Smooth muscle cell (in vitro differentiated cells): ENCODE measurements around the gene ZNF613. TPM values are rescaled to one million over a fixed set of nuclear protein-coding genes. Genes with fewer than 3 reads are reported as not detected.

Experiments used
- DNase-seq: peaks from one replicate; lab custom pipeline; 2025; ENCODE audit not compliant: unreplicated experiment; lab: John Stamatoyannopoulos, UW
- H2AFZ ChIP-seq: fragments of 200-600 bp; sonication (generic); 2 replicates; pipeline ENCODE4 v1.6.0; 2016; ENCODE audit warnings: antibody characterized with exemption, low read depth, mild to moderate bottlenecking
- H3F3A ChIP-seq: fragments of 200-600 bp; sonication (generic); 2 replicates; pipeline ENCODE4 v1.6.0; 2017; ENCODE audit warnings: antibody characterized with exemption, low read depth
- H3K27ac ChIP-seq: fragments of 200-600 bp; sonication (generic); 2 replicates; pipeline ENCODE4 v1.5.1; 2016; ENCODE audit warnings: low read depth, mild to moderate bottlenecking
- H3K27me3 ChIP-seq: fragments of 200-600 bp; sonication (generic); 2 replicates; pipeline ENCODE4 v1.6.1; 2016; ENCODE audit warnings: low read depth, mild to moderate bottlenecking
- H3K36me3 ChIP-seq: fragments of 200-600 bp; sonication (generic); 2 replicates; pipeline ENCODE4 v1.5.1; 2016; ENCODE audit warnings: low read depth
- H3K4me1 ChIP-seq: fragments of 200-600 bp; sonication (generic); 2 replicates; pipeline ENCODE4 v1.5.1; 2016; ENCODE audit warnings: low read depth
- H3K4me2 ChIP-seq: fragments of 200-600 bp; sonication (generic); 2 replicates; pipeline ENCODE4 v1.6.0; 2016; ENCODE audit warnings: mild to moderate bottlenecking
- H3K4me3 ChIP-seq: fragments of 200-600 bp; sonication (generic); 2 replicates; pipeline ENCODE4 v1.5.1; 2016; ENCODE audit warnings: mild to moderate bottlenecking
- H3K79me2 ChIP-seq: fragments of 200-600 bp; sonication (generic); 2 replicates; pipeline ENCODE4 v1.6.0; 2016; ENCODE audit warnings: low read depth, mild to moderate bottlenecking
- H3K9ac ChIP-seq: fragments of 200-600 bp; sonication (generic); 2 replicates; pipeline ENCODE4 v1.6.0; 2016; ENCODE audit warnings: low read depth
- H3K9me3 ChIP-seq: fragments of 200-600 bp; sonication (generic); replicated peaks from 2 replicates; pipeline ENCODE4 v1.5.1; 2016; ENCODE audit warnings: low read depth
- H4K20me1 ChIP-seq: fragments of 200-600 bp; sonication (generic); 2 replicates; pipeline ENCODE4 v1.6.0; 2016; ENCODE audit warnings: low read depth
- CTCF ChIP-seq: fragments of 200-600 bp; sonication (generic); IDR thresholded peaks from 2 replicates; pipeline ENCODE4 v1.5.1; 2017; ENCODE audit warnings: borderline replicate concordance, mild to moderate bottlenecking, antibody characterized with exemption; ENCODE audit not compliant: insufficient read depth, poor library complexity, severe bottlenecking
- WGBS: methylation state at CpG from one replicate; pipeline ENCODE4 v1.1.7; 2016; ENCODE audit warnings: low lambda C conversion rate; 5-methylcytosine and 5-hydroxymethylcytosine counted together
- polyA plus RNA-seq: library from polyadenylated mRNA; unstranded; fragments of >200 nt; fragmentation: Nextera tagmentation; extraction: Ambion mirVana; gene quantifications from 2 replicates; pipeline ENCODE4 v1.2.1, GENCODE V29; 2016
- total RNA-seq: library from RNA; depleted of rRNA; stranded (reverse); fragments of >200 nt; gene quantifications from 2 replicates; pipeline ENCODE4 v1.2.3, GENCODE V29; 2014

The ZNF613 gene
- total and polyA plus RNA-seq, 2 experiments from 2014 or later: 3.8 to 3.9 TPM

- Histone ChIP-seq H3K4me2 (peak within 1 kb of the TSS; percentile 85), H3K9me3 (peaks cover 39% of the 10 kb centered on the region), H3K79me2 (peaks cover 3% of the 10 kb centered on the region), H3K4me3 (peak within 1 kb of the TSS; percentile 63), H3K9ac (peak within 1 kb of the TSS; percentile 47), H3K36me3 (peaks cover 48% of the 10 kb centered on the region), H3K27me3 (no peaks in the 10 kb centered on the region), H2AFZ (peak within 1 kb of the TSS; percentile 77), H3F3A (no peaks in the 10 kb centered on the region), H3K4me1 (no peaks in the 10 kb centered on the region), H4K20me1 (no peaks in the 10 kb centered on the region), H3K27ac (peak within 1 kb of the TSS; percentile 49)
- no peak for TF ChIP-seq CTCF
- peak; percentile 10 for DNase-seq
- 68% methylated on average over 56 of the region's 56 CpGs for WGBS
Measured at GRCh38 chr19:51887522-51888498, 39.5 kb upstream of the ZNF613 start, which contains the start of gene ZNF577. Gene ZNF577, minus strand, starts transcription at chr19:51887951. Its CDS starts 7,569 bp downstream, at chr19:51880382.

- no peak overlapping the region for H3K4me2 ChIP-seq
- no peak for TF ChIP-seq CTCF
- no peak overlapping the region for H3K9ac ChIP-seq
- H3K79me2 ChIP-seq: peaks cover 3% of the 10 kb centered on the region
- H2AFZ ChIP-seq: no peak overlapping the region
- peaks cover 69% of the 10 kb centered on the region for H3K36me3 ChIP-seq
- no peak overlapping the region for H3K27ac ChIP-seq
- no peaks in the 10 kb centered on the region for H3K4me1 ChIP-seq
- peaks cover 49% of the 10 kb centered on the region for H3K9me3 ChIP-seq
- H3F3A ChIP-seq: no peaks in the 10 kb centered on the region
- DNase-seq: no peak
- no peak overlapping the region for H3K4me3 ChIP-seq
- H3K27me3 ChIP-seq: no peaks in the 10 kb centered on the region
- no peaks in the 10 kb centered on the region for H4K20me1 ChIP-seq
Measured at GRCh38 chr19:51889934-51890333, 37.3 kb upstream of the ZNF613 start.

- no peak for DNase-seq
- Histone ChIP-seq H3K79me2 (no peaks in the 10 kb centered on the region), H3K27ac (no peak overlapping the region), H4K20me1 (no peaks in the 10 kb centered on the region), H2AFZ (no peak overlapping the region), H3K36me3 (peaks cover 79% of the 10 kb centered on the region), H3K27me3 (no peaks in the 10 kb centered on the region), H3F3A (no peaks in the 10 kb centered on the region), H3K4me3 (peak overlapping the region; percentile 2), H3K4me2 (no peak overlapping the region), H3K4me1 (no peaks in the 10 kb centered on the region), H3K9ac (no peak overlapping the region), H3K9me3 (peaks cover 55% of the 10 kb centered on the region)
- WGBS: 97% methylated on average over 10 of the region's 10 CpGs
- TF ChIP-seq CTCF: no peak
Measured at GRCh38 chr19:51891193-51891747, 36.0 kb upstream of the ZNF613 start.
